ENCODE results near the gene F2RL3.

F2RL3 gene

GRCh38 chr19:16882146-16882545 lies 6.7 kb upstream of the F2RL3 start (continued):
- TF ChIP-seq ISL1 (CRISPR knock-in tag; IDR thresholded peaks at IDR 0.05) (no peak), CSRNP3 (CRISPR knock-in tag; IDR thresholded peaks at IDR 0.05) (no peak), OSR1 (CRISPR knock-in tag; IDR thresholded peaks at IDR 0.05) (no peak), SNAI2 (CRISPR knock-in tag; IDR thresholded peaks at IDR 0.05) (no peak), BACH2 (CRISPR knock-in tag; IDR thresholded peaks at IDR 0.05; ENCODE audit: borderline replicate concordance) (no peak), ZNF8 (CRISPR knock-in tag; IDR thresholded peaks at IDR 0.05) (no peak), ZC3H10 (CRISPR knock-in tag; IDR thresholded peaks at IDR 0.05) (no peak), ARNTL (CRISPR knock-in tag; IDR thresholded peaks at IDR 0.05; ENCODE audit: borderline replicate concordance, low read depth) (no peak), PPARA (CRISPR knock-in tag; IDR thresholded peaks at IDR 0.05; ENCODE audit: borderline replicate concordance) (no peak)

DNA sequence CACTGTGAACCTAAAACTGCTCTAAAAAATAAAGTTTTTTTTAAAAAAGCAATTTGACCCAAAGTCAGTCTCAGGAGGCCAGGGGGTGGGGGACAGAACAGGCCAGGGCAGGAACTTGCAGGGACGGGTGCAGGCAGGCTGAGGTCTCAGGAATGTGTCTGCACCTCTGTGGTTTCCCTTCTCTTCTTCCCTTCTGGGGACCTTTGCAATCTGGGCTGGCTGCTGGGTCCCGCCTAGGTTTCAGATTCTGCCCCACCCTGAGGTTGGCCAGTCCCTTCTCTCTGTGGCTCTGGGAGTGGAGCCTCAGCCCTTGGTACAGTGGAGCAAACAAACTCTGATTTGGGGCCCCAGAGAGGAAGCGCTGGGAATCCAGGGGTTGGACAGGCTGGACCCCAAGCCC lies 5.3 kb upstream of the F2RL3 start:
- TF ChIP-seq OSR1 (CRISPR knock-in tag; IDR thresholded peaks at IDR 0.05) (no peak), GLIS3 (CRISPR knock-in tag; IDR thresholded peaks at IDR 0.05) (no peak), PPARA (CRISPR knock-in tag; IDR thresholded peaks at IDR 0.05; ENCODE audit: borderline replicate concordance) (no peak), POU6F1 (CRISPR knock-in tag; IDR thresholded peaks at IDR 0.05; ENCODE audit: borderline replicate concordance, low read depth) (no peak), ZFP30 (CRISPR knock-in tag; IDR thresholded peaks at IDR 0.05) (no peak)
- no peak for ATAC-seq

DNA sequence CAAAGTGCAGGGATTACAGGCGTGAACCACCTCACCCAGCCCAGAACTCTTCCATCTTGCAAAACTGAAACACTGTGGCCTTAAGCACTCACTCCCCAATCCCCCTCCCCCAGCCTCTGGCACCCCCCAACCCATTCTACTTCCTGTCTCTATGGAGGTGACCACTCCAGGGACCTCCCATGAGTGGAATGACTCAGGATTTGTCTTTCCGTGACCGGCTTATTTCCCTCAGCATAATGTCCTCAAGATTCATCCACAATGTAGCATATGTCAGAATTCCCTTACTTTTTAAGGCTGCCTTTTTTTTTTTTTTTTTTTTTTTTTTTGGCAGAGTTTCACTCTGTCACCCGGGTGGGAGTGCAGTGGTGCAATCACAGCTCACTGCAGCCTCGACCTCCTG lies 3.6 kb upstream of the F2RL3 start:
- ATAC-seq: no peak
- TF ChIP-seq BACH2 (CRISPR knock-in tag; IDR thresholded peaks at IDR 0.05; ENCODE audit: borderline replicate concordance): no peak
- no peak for TF ChIP-seq RARB (CRISPR knock-in tag; IDR thresholded peaks at IDR 0.05)
- TF ChIP-seq ZNF70 (CRISPR knock-in tag; IDR thresholded peaks at IDR 0.05): no peak
- TF ChIP-seq OSR1 (CRISPR knock-in tag; IDR thresholded peaks at IDR 0.05): no peak
- no peak for TF ChIP-seq POU6F1 (CRISPR knock-in tag; IDR thresholded peaks at IDR 0.05; ENCODE audit: borderline replicate concordance, low read depth)
- no peak for TF ChIP-seq ZFP3 (CRISPR knock-in tag; IDR thresholded peaks at IDR 0.05)
- no peak for TF ChIP-seq CSDC2 (CRISPR knock-in tag; IDR thresholded peaks at IDR 0.05)
- no peak for TF ChIP-seq TSHZ2 (CRISPR knock-in tag; IDR thresholded peaks at IDR 0.05)
- no peak for TF ChIP-seq TCF4 (CRISPR knock-in tag; IDR thresholded peaks at IDR 0.05; ENCODE audit: borderline replicate concordance)
- no peak for TF ChIP-seq CREB5 (CRISPR knock-in tag; IDR thresholded peaks at IDR 0.05; ENCODE audit: low read depth)
- TF ChIP-seq, protein P1, sequence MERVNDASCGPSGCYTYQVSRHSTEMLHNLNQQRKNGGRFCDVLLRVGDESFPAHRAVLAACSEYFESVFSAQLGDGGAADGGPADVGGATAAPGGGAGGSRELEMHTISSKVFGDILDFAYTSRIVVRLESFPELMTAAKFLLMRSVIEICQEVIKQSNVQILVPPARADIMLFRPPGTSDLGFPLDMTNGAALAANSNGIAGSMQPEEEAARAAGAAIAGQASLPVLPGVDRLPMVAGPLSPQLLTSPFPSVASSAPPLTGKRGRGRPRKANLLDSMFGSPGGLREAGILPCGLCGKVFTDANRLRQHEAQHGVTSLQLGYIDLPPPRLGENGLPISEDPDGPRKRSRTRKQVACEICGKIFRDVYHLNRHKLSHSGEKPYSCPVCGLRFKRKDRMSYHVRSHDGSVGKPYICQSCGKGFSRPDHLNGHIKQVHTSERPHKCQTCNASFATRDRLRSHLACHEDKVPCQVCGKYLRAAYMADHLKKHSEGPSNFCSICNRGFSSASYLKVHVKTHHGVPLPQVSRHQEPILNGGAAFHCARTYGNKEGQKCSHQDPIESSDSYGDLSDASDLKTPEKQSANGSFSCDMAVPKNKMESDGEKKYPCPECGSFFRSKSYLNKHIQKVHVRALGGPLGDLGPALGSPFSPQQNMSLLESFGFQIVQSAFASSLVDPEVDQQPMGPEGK (CRISPR knock-in tag; IDR thresholded peaks at IDR 0.05; ENCODE audit: borderline replicate concordance): no peak
- no peak for TF ChIP-seq ARNTL (CRISPR knock-in tag; IDR thresholded peaks at IDR 0.05; ENCODE audit: borderline replicate concordance, low read depth)
- TF ChIP-seq ZNF565 (CRISPR knock-in tag; conservative IDR thresholded peaks at IDR 0.05; ENCODE audit: low read depth): no peak
- no peak for TF ChIP-seq ZNF8 (CRISPR knock-in tag; IDR thresholded peaks at IDR 0.05)

Data from SK-N-SH treated with all-trans-retinoic acid at 6 μM for 48 hours (cell line).